ENCODE data around the gene ADAM33. TPM values are rescaled to one million over a fixed set of nuclear protein-coding genes. Genes with fewer than 3 reads are reported as not detected.

Gene ADAM33
- total and polyA plus RNA-seq, 2 of the 8 experiments (the other 6 are each of a cell fraction or from before 2014, with no cell fraction given) = 4.2 to 6.0 TPM

DNA sequence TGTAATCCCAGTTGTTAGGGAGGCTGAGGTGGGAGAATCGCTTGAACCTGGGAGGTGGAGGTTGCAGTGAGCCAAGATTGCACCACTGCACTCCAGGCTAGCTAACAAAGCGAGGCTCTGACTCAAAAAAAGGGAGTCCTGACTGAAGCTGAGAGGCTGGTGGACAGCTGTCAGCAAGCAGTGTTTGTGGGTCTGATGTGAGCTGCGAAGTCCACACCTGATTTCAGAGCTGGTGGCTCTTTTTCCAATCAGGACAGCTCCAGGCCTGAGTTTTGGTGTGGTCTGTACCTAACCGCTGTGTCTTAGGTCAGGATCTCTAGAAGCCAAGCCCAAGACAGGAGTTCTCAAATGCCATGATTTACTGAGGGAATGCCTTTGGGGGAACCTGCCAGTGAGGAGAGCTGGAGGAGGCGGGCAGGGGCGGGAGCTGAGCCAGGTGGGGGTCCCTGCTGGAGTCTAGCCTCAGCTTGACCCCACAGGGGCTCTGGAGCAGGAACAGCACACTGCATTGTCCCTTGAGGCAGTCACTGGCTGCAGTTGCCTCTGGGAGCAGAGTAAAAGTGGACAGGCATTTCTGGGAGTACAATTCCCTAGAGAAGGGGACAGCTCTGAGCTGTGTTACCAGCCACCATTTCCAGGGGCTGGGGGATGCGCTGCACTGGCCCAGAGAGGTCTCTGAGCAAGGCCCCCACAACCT, 23.6 kb downstream of the ADAM33 start (continued):
- TF ChIP-seq PHF8 (conservative IDR thresholded peaks at IDR 0.05; ENCODE audit: low read depth, low read length) = no peak
- no peak for TF ChIP-seq GTF2F1 (IDR thresholded peaks at IDR 0.05; ENCODE audit: borderline replicate concordance, low read depth, low read length)
- no peak for TF ChIP-seq SP2 (IDR thresholded peaks at IDR 0.05; ENCODE audit: low read length)
- no peak for TF ChIP-seq NANOG (IDR thresholded peaks at IDR 0.05; ENCODE audit: insufficient read depth, low read depth, low read length, poor library complexity, severe bottlenecking)
- no peak for TF ChIP-seq CEBPB (IDR thresholded peaks at IDR 0.05; ENCODE audit: low read depth, low read length)

Measured in H1 (cell line).